ENCODE measurements around the gene OPTC.
A peak's percentile ranks its signal among the peaks of the same experiment; 100 is the strongest.

GRCh38 chr1:203444171-203444576, 49.8 kb upstream of the OPTC start:
- TF ChIP-seq RAD21 (CRISPR knock-in tag; IDR thresholded peaks at IDR 0.05) (no peak), ZBTB21 (CRISPR knock-in tag; IDR thresholded peaks at IDR 0.05) (no peak), ELF4 (CRISPR knock-in tag; IDR thresholded peaks at IDR 0.05; ENCODE audit: borderline replicate concordance) (no peak), ZBTB20 (CRISPR knock-in tag; IDR thresholded peaks at IDR 0.05; ENCODE audit: borderline replicate concordance, low read depth) (no peak), ZSCAN29 (CRISPR knock-in tag; conservative IDR thresholded peaks at IDR 0.05) (no peak), MYC (CRISPR knock-in tag; IDR thresholded peaks at IDR 0.05; ENCODE audit: borderline replicate concordance) (no peak), ZBTB26 (CRISPR knock-in tag; IDR thresholded peaks at IDR 0.05; ENCODE audit: borderline replicate concordance) (no peak), FOXJ3 (CRISPR knock-in tag; IDR thresholded peaks at IDR 0.05; ENCODE audit: borderline replicate concordance) (no peak), CTCF (CRISPR knock-in tag; IDR thresholded peaks at IDR 0.05) (peak; percentile 40), ZNF776 (CRISPR knock-in tag; IDR thresholded peaks at IDR 0.05) (no peak), GLI4 (CRISPR knock-in tag; IDR thresholded peaks at IDR 0.05; ENCODE audit: borderline replicate concordance) (no peak), KLF13 (CRISPR knock-in tag; IDR thresholded peaks at IDR 0.05) (no peak), PITX1 (CRISPR knock-in tag; IDR thresholded peaks at IDR 0.05) (no peak), EZH2 (conservative IDR thresholded peaks at IDR 0.05; ENCODE audit: low read depth, low read length) (no peak)

All from HepG2 (cell line).